Activated T-cell treated with anti-CD3 and anti-CD28 coated beads, Interleukin-2, amount 50 U/mL, for 24 hours (primary cell): ENCODE measurements around the gene RPS13.
"Not testable (repeated sequence)": the region's sequence is repeated elsewhere in the genome, so short reads cannot be mapped to it uniquely, and the experiment has no call there.

Experiments used
- DNase-seq: peaks from one replicate; pipeline ENCODE4 v3.0.0-alpha.2; 2020
- H3K27ac Mint-ChIP-seq: 2 replicates; pipeline ENCODE4 v1.8.0; 2020; ENCODE audit warnings: mild to moderate bottlenecking, mixed read lengths
- H3K27me3 Mint-ChIP-seq: 2 replicates; pipeline ENCODE4 v1.8.0; 2020; ENCODE audit warnings: mixed read lengths
- H3K36me3 Mint-ChIP-seq: 2 replicates; pipeline ENCODE4 v1.8.0; 2020; ENCODE audit warnings: low read depth, mixed read lengths
- H3K4me1 Mint-ChIP-seq: 2 replicates; pipeline ENCODE4 v1.8.0; 2020; ENCODE audit warnings: low read depth, mixed read lengths
- H3K4me3 Mint-ChIP-seq: 2 replicates; pipeline ENCODE4 v1.8.0; 2020; ENCODE audit warnings: mild to moderate bottlenecking, moderate library complexity, mixed read lengths
- H3K9me3 Mint-ChIP-seq: 2 replicates; pipeline ENCODE4 v1.8.0; 2020; ENCODE audit warnings: mixed read lengths

RPS13 gene

GRCh38 chr11:17067417-17067816 lies 10.1 kb downstream of the RPS13 start:
- H3K27ac Mint-ChIP-seq: no peak overlapping the region

GRCh38 chr11:17066691-17067090 lies 10.8 kb downstream of the RPS13 start:
- no peak for DNase-seq
- H3K4me1 Mint-ChIP-seq: no peaks in the 10 kb centered on the region
- no peak overlapping the region for H3K27ac Mint-ChIP-seq
- no peak overlapping the region for H3K4me3 Mint-ChIP-seq
- H3K36me3 Mint-ChIP-seq: no peaks in the 10 kb centered on the region
- no peaks in the 10 kb centered on the region for H3K27me3 Mint-ChIP-seq
- no peaks in the 10 kb centered on the region for H3K9me3 Mint-ChIP-seq

More at GRCh38 chr11:17067417-17067816, 10.1 kb downstream of the RPS13 start:
- peaks cover 6% of the 10 kb centered on the region for H3K36me3 Mint-ChIP-seq
- no peaks in the 10 kb centered on the region for H3K27me3 Mint-ChIP-seq
- no peak for DNase-seq
- H3K4me1 Mint-ChIP-seq: no peaks in the 10 kb centered on the region
- no peak overlapping the region for H3K4me3 Mint-ChIP-seq
- H3K9me3 Mint-ChIP-seq: no peaks in the 10 kb centered on the region

GRCh38 chr11:17063171-17064002 lies 14.1 kb downstream of the RPS13 start:
- Mint-ChIP-seq H3K9me3 (no peaks in the 10 kb centered on the region), H3K4me1 (no peaks in the 10 kb centered on the region), H3K27me3 (no peaks in the 10 kb centered on the region), H3K27ac (no peak overlapping the region), H3K4me3 (no peak overlapping the region), H3K36me3 (no peaks in the 10 kb centered on the region)
- DNase-seq: peak; percentile 76

- not testable (repeated sequence) for H3K27me3 Mint-ChIP-seq, H3K9me3 Mint-ChIP-seq, DNase-seq, H3K4me3 Mint-ChIP-seq, H3K4me1 Mint-ChIP-seq, H3K36me3 Mint-ChIP-seq, H3K27ac Mint-ChIP-seq
These were observed 26.3 kb downstream of the RPS13 start for GRCh38 chr11:17051146-17051545.

DNA sequence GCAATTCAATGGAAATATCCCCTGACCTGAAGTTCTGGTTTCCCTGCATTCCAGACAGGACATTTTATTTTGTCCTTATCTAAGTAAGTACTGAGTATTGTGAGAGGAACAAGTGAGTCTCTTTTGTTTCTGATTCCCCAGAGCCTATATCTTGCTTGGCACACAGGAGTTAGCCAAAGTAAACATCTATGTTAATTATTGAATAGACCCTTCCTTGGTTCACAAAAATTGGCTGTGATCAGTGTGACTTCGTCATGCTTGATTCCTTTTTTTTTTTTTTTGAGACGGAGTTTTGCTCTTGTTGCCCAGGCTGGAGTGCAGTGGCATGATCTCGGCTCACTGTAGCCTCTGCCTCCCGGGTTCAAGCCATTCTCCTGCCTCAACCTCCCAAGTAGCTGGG lies 29.0 kb downstream of the RPS13 start:
- H3K4me1 Mint-ChIP-seq, H3K9me3 Mint-ChIP-seq, H3K27me3 Mint-ChIP-seq, DNase-seq, H3K36me3 Mint-ChIP-seq, H3K27ac Mint-ChIP-seq, H3K4me3 Mint-ChIP-seq: not testable (repeated sequence)

DNA sequence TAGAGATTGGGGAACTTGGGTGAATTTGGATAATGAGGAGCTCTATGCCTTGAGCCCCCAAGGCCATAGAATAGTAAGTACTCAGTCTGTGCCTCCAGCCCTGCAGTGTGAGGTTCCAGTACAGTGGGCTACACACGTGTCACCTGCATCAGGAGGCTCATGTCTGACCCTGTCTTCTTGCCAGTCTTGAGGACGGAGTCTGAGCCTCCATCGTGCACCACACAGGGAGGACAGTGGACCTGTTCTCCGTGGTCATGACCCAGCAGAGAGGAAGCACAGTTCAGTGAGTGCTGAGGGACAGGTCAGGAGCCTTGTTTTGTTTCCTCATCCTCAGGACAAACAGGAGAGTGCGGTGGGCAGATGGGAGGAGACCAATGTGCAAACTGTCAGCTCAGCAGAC lies 30.8 kb downstream of the RPS13 start:
- Mint-ChIP-seq H3K4me3 (no peak overlapping the region), H3K27ac (no peak overlapping the region), H3K27me3 (no peaks in the 10 kb centered on the region), H3K9me3 (no peaks in the 10 kb centered on the region), H3K36me3 (no peaks in the 10 kb centered on the region), H3K4me1 (no peaks in the 10 kb centered on the region)
- no peak for DNase-seq

DNA sequence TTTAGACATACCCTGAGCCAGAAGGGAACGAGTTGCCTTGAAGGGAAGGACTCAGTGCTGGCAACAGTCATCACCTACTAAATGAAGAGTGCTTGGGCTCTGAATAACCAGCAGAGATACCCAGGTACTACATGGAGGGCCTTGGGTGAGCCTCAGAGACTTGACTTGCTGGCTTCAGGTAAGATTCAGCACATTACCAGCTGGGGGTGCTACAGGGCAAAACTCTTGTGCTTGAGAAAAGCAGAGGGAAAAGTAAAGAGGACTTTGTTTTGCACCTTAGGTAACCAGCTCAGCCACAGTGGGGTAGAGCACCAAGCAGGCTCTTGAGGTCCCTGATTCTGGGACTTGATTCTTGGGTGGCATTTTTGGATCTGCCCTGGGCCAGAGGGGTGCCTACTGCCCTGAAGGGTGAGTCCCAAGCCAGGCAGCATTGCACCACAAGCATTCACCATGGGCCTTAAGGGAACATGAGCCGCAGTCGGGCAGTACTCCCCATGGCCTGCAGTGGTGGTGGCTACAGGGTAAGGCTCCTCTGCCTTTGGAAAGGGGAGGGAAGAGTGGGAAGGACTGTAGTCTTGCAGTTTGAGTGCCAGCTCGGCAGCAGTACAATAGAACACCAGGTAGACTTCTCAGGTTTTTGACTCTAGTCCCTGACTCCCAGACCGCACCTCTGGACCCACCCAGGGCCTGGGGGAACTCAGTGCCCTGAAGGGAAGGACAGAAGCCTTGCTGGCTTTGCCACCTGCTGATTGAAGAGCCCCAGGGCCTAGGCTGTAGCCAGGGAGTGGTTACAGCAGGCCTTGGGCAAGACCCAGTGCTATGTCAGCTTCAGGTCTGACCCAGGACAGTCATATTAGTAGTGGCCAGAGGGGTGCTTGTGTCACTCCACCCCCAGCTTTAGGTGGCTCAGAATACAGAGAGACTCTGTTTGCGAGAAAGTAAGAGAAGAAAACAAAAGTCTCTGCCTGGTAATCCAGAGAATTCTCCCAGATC lies 40.5 kb downstream of the RPS13 start:
- Mint-ChIP-seq H3K36me3 (peaks cover 6% of the 10 kb centered on the region), H3K9me3 (peaks cover 6% of the 10 kb centered on the region), H3K27me3 (peaks cover 4% of the 10 kb centered on the region), H3K4me1 (no peaks in the 10 kb centered on the region), H3K4me3 (no peak overlapping the region), H3K27ac (no peak overlapping the region)
- no peak for DNase-seq

DNA sequence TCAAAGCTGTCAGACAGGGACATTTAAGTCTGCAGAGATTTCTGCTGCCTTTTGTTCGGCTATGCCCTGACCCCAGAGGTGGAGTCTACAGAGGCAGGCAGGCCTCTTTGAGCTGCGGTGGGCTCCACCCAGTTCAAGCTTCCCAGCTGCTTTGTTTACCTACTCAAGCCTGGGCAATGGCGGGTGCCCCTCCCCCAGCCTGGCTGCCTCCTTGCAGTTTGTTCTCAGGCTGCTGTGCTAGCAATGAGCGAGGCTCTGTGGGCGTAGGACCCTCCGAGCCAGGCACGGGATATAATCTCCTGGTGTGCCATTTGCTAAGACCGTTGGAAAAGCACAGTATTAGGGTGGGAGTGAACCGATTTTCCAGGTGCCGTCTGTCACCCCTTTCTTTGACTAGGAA lies 43.4 kb downstream of the RPS13 start:
- H3K4me3 Mint-ChIP-seq, H3K4me1 Mint-ChIP-seq, H3K27me3 Mint-ChIP-seq, H3K27ac Mint-ChIP-seq, H3K9me3 Mint-ChIP-seq, H3K36me3 Mint-ChIP-seq, DNase-seq: not testable (repeated sequence)

DNA sequence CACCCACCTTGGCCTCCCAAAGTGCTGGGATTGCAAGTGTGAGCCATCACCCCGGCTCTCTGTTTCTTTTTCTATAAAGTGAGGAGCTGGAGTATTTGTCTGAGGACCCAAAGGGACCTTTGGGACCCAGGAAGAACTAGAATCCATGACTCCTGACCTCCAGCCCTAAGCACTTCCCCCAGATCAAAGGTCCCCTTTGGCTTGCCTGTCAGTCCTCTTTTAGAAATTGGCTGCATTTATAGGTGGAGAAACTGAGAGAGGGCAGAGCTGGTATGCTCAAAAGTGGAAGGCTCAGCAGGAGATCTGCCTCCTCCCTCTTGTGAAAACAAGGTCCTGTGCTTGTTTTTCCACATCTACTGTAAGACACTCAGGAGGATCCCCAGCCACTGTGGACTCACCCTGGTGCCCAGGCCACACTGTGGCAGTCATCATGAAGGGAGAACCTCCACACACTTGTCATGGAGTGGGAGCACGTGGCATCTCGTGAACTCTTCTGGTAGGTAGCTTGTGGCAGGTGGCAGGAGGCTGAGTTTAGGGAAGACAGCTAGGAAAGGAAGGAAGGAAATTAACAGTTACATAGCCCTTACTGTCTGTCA lies 50.9 kb downstream of the RPS13 start:
- Mint-ChIP-seq H3K27me3 (no peaks in the 10 kb centered on the region), H3K4me1 (no peaks in the 10 kb centered on the region), H3K36me3 (no peaks in the 10 kb centered on the region), H3K9me3 (no peaks in the 10 kb centered on the region), H3K27ac (no peak overlapping the region), H3K4me3 (no peak overlapping the region)
- no peak for DNase-seq

DNA sequence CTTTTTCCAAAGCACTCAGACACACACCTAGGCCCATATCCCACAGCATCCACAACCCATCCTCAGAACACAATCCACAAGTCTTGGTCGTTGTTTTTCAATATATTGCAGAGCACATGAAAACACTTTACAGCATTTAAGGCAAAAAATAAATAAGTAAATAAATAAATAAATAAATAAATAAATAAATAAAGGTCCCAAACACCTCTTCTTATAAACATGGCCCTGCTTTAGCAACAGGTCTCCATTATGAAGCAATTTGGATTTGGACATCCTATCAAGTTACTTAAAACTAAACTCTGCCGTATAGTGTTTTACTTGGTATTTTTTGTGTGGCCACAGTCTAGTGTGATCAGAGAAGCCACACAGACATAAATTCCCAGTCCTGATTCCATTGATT lies 52.5 kb downstream of the RPS13 start:
- Mint-ChIP-seq H3K9me3 (no peaks in the 10 kb centered on the region), H3K4me1 (no peaks in the 10 kb centered on the region), H3K27me3 (no peaks in the 10 kb centered on the region), H3K4me3 (no peak overlapping the region), H3K36me3 (no peaks in the 10 kb centered on the region), H3K27ac (no peak overlapping the region)
- no peak for DNase-seq
